ENCODE measurements around the gene APRT. TPM values are rescaled to one million over a fixed set of nuclear protein-coding genes. Genes with fewer than 3 reads are reported as not detected.

The APRT gene
- total RNA-seq, 2 donors from 2014 or later: 50.6 to 90.4 TPM

DNA sequence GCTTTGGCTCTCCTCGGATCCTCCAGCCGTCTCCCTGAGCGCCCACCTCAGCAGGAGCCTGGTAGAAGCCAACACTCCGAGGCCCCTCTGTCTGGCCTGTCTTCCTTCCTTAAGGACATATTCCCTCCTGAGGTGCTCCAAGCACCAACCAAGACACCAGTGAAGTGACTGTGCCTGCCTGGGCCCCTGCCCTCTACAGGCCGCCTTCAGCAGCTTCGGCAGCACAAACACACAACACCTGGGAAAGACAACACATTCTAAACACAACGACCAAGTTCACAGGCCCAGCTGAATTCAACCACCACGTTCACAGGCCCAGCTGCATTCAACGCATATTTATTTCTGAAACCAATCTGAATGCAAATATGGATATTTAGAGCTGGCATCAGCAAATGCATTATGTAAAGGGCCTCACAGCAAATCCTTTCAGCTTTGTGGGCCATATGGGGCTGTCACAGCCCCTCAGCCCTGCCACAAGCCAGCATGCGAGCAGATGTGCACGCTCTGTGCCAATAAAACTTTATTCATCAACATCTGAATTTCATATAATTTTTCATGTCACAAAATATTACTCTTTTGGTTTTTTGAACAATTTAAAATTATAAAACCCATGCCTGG is 32.8 kb upstream of the APRT start:
- H3K4me3 ChIP-seq: no peak overlapping the region
- H3K4me1 ChIP-seq: no peaks in the 10 kb centered on the region
- H3K27ac ChIP-seq: no peak overlapping the region
- H3K27me3 ChIP-seq: no peaks in the 10 kb centered on the region
- TF ChIP-seq, protein P1, sequence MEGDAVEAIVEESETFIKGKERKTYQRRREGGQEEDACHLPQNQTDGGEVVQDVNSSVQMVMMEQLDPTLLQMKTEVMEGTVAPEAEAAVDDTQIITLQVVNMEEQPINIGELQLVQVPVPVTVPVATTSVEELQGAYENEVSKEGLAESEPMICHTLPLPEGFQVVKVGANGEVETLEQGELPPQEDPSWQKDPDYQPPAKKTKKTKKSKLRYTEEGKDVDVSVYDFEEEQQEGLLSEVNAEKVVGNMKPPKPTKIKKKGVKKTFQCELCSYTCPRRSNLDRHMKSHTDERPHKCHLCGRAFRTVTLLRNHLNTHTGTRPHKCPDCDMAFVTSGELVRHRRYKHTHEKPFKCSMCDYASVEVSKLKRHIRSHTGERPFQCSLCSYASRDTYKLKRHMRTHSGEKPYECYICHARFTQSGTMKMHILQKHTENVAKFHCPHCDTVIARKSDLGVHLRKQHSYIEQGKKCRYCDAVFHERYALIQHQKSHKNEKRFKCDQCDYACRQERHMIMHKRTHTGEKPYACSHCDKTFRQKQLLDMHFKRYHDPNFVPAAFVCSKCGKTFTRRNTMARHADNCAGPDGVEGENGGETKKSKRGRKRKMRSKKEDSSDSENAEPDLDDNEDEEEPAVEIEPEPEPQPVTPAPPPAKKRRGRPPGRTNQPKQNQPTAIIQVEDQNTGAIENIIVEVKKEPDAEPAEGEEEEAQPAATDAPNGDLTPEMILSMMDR (IDR thresholded peaks at IDR 0.05): no peak
- H3K9me3 ChIP-seq: no peaks in the 10 kb centered on the region
- H3K36me3 ChIP-seq: peaks cover 25% of the 10 kb centered on the region
- no peak for DNase-seq (ENCODE audit: low spot score)

DNA sequence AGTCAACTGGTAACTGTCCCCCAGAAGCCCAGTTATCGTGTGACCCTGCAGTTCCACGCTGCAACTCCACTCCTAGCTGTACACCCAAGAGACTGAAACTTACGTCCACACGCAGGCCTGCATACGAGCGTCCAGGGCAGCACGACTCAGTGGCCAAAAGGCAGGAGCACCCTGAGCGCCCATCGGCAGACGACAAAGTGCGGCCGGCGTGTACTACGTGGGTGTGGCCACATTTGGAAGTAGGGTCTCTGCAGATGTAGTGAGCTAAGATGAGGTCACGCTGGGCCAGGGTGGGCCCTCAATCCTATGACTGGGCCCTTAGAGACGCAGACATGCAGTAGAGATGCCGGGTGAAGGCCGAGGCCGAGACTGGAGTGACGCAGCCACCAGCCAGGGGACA is 31.5 kb upstream of the APRT start:
- no peak for DNase-seq (ENCODE audit: low spot score)

DNA sequence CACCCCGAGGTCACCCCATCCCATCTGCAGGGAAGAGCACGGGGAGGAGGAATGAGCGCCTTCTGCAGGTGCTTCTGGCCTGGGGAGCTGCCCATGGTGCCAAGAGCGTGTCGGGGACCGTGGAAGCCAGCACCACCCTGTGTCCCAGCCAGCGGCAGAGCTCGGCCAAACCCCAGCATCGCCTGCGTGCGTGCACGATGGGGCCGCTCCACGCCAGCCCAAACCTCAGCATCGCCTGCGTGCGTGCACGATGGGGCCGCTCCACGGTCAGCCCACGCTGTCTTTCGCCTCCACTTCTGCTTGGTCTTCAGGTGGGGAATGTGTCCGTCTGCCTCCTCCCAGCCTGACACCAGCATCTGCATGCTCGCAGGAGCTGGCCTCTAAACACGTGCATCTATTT is 31.1 kb upstream of the APRT start:
- Histone ChIP-seq H3K27ac (no peak overlapping the region), H3K4me3 (no peak overlapping the region), H3K27me3 (no peaks in the 10 kb centered on the region), H3K9me3 (no peaks in the 10 kb centered on the region), H3K36me3 (peaks cover 30% of the 10 kb centered on the region), H3K4me1 (no peaks in the 10 kb centered on the region)
- TF ChIP-seq, protein P1 (IDR thresholded peaks at IDR 0.05): no peak
- DNase-seq (ENCODE audit: low spot score): no peak

More for the DNA sequence above, 31.5 kb upstream of the APRT start:
- Histone ChIP-seq H3K4me3 (no peak overlapping the region), H3K36me3 (peaks cover 30% of the 10 kb centered on the region), H3K9me3 (no peaks in the 10 kb centered on the region), H3K27me3 (no peaks in the 10 kb centered on the region), H3K4me1 (no peaks in the 10 kb centered on the region), H3K27ac (no peak overlapping the region)
- TF ChIP-seq, protein P1 (IDR thresholded peaks at IDR 0.05): no peak

DNA sequence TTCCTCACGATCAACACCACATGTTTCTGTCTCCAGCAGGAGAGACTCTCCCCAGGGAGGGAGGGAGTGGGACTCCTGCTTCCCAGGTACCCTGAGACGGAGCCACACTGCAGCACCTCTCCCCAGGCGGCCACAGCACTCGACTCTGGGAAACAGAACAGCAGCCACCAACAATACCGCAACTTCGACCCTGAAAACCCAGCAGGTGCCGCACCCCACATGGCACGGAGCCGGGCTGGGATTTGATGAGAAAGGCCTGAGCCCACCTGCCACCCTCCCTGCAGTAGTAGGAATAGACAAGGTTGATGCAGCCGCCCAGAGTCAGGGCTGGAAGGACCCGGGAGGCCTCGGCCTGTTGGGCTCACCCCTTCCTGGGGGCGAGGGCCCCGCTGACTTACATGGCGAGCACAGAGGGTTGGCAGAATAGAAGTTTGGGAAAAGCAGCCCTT is 30.6 kb upstream of the APRT start:
- TF ChIP-seq, protein P1 (IDR thresholded peaks at IDR 0.05): no peak
- Histone ChIP-seq H3K36me3 (peaks cover 30% of the 10 kb centered on the region), H3K9me3 (no peaks in the 10 kb centered on the region), H3K27me3 (no peaks in the 10 kb centered on the region), H3K27ac (no peak overlapping the region), H3K4me1 (no peaks in the 10 kb centered on the region), H3K4me3 (no peak overlapping the region)
- no peak for DNase-seq (ENCODE audit: low spot score)

DNA sequence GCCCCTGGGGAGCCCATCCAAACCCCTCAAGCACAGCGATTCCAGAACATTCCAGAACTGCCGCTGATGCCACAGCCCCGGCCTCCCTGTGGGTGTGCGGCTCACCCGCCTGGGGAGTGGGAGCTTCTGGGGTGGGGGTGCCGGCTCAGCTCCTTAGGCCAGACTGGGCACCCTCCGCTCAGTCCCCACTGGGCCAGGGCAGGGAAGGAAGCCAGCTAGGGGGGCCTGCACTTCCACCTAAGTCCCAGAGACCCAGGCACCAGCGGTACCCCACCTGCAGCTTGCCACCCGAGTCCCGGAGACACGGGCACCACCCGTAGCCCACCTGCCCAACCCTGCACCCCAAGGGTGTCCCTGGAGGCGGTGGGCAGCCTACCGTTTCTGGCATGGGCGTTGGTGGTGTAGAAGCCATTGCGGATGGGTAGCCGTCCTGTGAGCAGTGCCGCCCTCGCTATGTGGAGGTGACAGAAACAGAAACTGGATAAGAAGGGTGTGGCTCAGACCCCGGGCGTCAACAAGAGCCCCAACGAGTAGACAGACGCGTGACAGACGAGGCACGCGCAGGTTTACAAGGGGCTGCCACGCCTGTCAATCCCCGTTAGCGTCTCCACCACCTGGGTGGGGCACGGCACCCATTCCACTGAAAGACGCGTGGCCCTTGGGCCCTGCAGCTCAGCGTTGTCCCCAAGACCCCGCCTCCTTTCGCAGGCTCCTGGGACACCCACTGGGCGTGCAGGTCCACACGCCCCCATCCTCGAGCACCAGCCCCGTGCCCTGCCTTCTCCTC is 30.0 kb upstream of the APRT start:
- Histone ChIP-seq H3K27me3 (no peaks in the 10 kb centered on the region), H3K4me3 (no peak overlapping the region), H3K27ac (no peak overlapping the region), H3K4me1 (no peaks in the 10 kb centered on the region), H3K9me3 (no peaks in the 10 kb centered on the region), H3K36me3 (peaks cover 30% of the 10 kb centered on the region)
- no peak for DNase-seq (ENCODE audit: low spot score)
- TF ChIP-seq, protein P1 (IDR thresholded peaks at IDR 0.05): no peak

Data from right atrium auricular region (tissue), 2 donors.